Sigmoid colon (tissue), 4 donors: ENCODE data around the gene RETREG3.
A peak's percentile ranks its signal among the peaks of the same experiment; 100 is the strongest.

ENCODE experiments used
- CTCF ChIP-seq, 4 experiments: fragments of 450-650 bp in 3 of 4; fragments of 200-600 bp in 1 of 4; IDR thresholded peaks; one replicate each; pipeline ENCODE4 v1.5.1; 2016 to 2019; ENCODE audit warnings: antibody characterized with exemption in 4 of 4, mild to moderate bottlenecking in 3 of 4, moderate library complexity in 2 of 4
- EP300 ChIP-seq, 4 donors: sonication (generic); formaldehyde crosslinking; IDR thresholded peaks; one replicate each; pipeline ENCODE4 v1.6.1; 2017; ENCODE audit warnings: antibody characterized with exemption in 4 of 4
- POLR2A ChIP-seq, 2 donors: fragments of 450-650 bp; IDR thresholded peaks; one replicate each; pipeline ENCODE4 v1.6.1; 2016; ENCODE audit warnings: antibody characterized with exemption in 2 of 2, mild to moderate bottlenecking in 2 of 2, moderate library complexity in 2 of 2

GRCh38 chr17:42608305-42609181 is 631 bp downstream of the RETREG3 start:
- TF ChIP-seq EP300 (IDR thresholded peaks at IDR 0.05): no peak
- TF ChIP-seq POLR2A (IDR thresholded peaks at IDR 0.05): no peak
- TF ChIP-seq CTCF (IDR thresholded peaks at IDR 0.05): peak in 1 of 4 experiments; percentile 5
